NOMO-1 treated with DMSO at 0.1 percent for 48 hours (cell line): ENCODE data around the gene HIP1R.
A peak's percentile ranks its signal among the peaks of the same experiment; 100 is the strongest.

Experiments used
- DNase-seq: peaks from one replicate; lab custom pipeline; 2025; ENCODE audit not compliant: unreplicated experiment; lab: John Stamatoyannopoulos, UW

Gene HIP1R

DNA sequence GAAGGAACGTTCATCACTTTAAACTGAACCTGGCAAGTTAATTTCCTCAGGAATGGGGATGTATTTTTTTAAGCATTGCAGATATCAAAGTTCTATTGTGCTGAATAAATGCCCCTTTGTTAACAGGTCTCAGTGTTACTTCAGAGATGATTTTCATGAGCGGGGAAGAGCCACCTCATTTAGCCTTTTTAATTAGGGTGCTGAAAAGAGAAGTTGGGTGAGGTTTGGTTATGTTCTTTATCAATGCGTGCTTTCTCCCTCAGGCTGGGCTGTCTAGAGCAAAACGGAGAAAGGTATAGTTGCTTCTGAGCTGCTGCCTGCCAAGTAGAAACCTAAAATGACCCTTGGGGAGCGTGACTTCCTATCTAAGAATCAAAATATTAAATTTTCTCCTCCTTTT, 8.0 kb upstream of the HIP1R start:
- DNase-seq = no peak

DNA sequence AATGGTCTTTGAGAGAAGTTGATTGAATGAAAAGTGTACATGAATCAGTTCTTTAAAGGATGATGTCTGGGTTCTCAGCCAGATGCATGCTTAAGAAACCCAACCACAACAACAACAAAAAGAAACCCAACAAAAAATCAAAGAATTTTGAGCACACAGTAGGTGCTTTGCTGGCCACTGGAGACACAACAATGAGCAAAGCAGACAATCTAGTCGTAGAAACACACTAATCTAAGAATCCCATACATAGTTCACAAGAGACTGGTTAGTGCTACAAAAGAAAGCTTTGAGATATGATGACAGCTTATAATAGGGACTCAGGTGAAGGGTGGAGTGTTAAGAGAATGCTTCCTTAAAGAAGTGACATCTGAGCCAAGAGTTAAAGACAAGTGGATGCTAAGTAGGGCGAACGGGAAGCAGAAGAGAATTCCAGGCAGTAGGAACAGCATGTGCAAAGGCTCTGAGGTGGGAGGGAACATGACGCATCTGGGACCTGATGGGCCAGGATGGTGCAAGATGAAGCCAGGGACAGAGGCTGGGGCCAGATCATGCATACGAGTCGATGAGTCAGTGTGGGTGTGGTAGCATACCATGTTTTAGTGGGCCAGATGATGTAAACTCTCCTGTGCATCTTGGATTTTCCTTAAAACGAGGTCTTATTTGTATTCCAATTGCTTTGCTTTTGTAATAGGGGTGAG, 4.6 kb upstream of the HIP1R start:
- DNase-seq = peak; percentile 20

- DNase-seq = no peak
Measured at GRCh38 chr12:122834104-122834920, 945 bp upstream of the HIP1R start.

DNA sequence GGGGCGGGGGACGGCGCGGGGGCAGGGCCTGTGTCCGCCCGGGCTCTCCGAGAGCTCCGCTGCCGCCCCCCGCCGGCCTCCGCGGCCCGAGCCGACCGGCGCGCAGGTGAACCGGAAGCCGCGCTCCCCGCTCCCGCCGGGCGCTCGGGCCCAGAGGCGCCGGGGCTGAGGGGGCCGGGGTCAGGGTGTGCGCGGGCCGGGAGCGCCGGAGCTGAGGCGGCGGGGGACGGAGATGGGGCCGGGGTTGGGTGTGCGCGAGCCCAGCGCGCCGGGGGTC, 431 bp downstream of the HIP1R start:
- DNase-seq = no peak

DNA sequence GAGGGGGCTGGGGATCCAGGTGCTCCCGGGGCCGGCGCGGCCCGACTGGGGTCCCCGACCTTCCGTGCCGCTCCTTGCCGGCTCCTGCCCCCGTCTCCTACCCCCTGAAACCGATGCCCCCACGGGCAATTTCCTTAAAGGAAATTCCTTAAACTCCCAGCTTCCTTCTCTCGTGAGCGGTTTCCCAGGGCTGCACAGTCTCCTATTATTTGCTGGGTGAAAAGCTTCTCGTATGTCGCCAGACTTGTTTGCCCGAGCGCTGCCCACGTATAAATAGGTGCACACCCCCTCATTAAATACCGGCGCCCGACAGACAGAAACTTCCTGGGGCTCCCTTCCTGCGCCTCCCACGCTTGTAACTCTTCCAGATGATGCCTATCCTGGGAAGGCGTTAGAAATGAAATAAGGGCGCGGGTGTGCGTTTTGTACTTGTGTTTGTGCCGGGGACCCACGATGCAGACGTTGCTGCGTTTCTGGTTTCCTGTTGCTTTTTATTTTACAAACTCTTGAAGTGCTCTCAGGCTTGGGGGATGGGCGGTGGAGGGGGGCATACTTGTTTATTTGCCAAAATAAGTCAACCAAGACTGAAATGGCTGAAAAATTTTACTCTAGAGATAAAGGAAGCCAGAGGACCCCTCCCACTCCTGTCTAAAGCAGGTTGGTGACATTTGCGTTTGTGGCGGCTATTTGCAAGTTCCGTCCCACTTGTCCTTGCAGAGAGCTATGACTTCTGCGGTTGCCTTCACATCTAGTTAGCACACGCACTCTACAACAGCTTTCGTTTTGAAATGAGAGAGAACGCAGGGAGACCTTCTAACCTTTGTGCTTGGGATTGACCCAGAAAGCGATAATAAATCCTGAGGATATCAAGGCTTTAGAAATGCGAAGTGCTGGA, 1.0 kb downstream of the HIP1R start:
- DNase-seq = peak; percentile 66

DNA sequence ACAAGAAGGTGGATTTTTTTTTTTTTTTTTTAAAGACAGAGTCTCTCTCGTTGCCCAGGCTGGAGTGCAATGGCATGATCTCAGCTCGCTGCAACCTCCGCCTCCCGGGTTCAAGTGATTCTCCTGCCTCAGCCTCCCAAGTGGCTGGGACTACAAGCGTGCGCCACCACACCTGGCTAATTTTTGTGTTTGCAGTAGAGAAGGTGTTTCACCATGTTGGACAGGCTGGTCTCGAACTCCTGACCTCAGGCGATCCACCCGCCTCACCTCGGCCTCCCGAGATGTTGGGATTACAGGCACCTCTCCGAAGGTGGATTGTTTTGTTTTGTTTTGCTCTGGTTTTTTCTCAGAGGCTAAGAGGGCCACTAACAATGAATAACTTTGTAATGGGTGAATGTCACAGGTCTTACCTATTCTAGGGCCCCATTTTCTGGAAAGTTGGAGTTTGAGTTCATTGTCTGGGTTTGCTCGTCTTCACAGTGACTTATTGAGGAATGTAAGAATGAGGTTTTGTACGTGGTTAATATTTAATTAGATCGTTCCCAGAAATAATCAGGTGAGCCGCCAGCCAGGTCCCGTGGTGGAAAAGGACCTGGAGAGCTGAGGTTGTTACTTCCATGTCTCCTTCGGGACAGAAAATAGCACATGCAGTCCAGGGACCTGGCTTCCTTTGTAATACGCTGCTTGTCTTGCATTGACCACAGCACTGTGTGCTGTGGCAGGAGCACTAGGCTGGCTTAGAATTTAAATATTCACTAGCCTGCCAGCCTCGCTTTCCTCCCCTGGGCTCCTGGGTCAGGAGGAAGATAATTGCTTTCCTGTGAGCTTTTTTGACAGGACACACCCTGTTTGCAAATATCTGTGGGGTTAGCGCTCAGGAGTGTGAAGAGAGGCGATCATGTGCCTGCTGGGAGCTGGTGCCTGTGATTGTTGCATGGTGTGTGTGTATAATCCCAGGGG, 2.3 kb downstream of the HIP1R start:
- DNase-seq = no peak

DNA sequence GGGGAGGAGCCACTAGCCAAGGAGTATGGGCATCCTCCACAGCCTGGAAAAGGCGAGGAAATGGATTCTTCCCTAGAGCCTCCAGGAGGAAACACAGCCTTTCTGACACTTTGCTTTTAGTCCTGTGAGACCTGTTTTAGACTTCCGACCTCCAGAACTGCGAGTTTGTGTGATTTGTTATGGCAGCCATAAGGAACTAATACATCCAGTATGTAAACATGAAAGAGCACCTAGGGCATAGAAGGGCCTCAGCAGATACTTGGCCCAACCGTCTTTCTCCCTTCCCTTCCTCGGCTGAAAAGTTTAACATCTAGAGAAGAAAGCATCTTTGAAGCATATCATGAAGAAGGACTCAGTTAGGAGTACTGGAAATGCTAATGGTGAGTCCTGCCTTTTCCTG, 3.6 kb downstream of the HIP1R start:
- DNase-seq = no peak

- DNase-seq = no peak
Measured at GRCh38 chr12:122839907-122840554, 4.8 kb downstream of the HIP1R start.

DNA sequence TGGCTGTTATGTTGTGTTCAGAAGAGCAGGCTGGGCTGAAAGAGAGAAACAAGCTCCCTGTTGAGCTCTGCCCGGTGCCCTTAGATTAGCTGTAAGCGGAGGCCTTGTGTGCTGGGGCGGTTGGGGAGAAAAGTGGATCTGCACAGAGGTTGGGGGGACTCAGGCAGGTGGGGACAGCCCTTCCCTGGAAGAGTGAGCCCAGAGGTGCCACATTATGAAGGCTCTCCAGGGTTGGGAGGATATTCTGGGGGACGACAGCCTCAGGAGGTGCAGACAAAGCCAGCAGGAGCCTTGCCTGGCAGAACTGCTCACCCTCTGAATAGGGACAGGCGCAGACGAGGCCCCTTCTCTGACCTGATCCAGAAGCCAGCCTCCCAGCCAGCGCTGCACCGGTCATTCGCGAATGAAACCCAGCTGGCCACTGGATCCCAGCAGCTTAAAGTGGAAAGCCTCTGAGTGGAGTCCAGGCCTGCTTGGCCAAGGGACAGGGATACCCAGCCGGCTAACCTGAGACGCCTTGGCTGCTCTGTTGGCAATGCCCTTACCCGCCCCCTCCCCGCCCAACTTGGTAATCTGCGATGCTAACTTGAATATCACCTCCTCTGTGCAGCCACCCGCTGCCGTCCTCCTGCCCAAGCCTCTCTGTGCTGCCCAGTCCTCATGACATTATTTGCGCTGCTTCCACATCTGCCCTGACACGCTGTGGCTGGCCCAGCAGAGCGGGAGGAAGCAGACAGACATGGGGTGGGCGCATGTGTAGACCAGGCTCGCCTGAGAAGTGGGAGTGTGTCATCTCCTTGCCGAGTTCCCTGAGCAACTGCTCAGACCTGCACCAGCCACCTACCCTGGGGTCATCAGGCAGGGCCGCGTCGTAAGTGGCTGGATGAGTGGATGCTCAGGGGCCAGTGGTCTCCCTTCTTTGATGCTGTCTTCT, 5.6 kb downstream of the HIP1R start:
- DNase-seq = no peak

DNA sequence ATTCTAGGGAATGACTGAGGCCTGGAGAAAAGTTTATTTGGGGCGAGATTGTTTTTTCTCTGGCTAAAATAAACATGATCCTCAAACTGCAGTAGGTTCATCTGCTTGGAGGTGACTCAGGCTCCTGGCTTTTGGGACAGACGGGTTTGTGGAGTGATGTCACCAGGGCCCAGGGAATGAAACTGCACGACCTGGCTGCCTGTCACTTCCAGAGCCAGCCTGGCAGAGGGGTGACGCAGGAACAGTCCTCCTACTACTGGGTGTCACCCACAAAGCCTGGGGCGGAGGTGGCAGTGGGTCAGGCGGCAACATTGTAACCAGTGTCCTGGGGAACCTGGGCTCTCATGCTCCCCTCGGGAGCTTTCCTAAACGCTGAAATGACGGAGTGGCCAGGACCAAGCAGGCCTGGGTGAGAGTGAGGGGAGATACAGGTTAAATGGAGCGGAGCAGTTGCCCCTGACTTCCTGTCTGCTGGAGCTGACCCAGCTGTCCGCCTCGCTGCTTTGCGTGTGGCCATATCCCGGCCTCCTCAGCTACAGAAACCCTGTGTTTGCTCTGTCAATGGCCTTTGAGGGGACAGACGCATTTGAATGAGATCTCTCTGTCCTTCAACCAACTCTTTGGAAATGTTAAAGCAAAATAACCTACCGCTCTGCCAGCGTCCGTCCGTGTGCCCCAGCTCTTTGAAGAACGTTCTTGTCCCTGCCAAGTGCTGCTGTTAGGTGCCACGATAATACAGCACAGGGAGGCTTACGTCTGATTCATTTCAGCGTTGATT, 6.5 kb downstream of the HIP1R start:
- no peak for DNase-seq

GRCh38 chr12:122842505-122843405, 7.5 kb downstream of the HIP1R start:
- DNase-seq = no peak

DNA sequence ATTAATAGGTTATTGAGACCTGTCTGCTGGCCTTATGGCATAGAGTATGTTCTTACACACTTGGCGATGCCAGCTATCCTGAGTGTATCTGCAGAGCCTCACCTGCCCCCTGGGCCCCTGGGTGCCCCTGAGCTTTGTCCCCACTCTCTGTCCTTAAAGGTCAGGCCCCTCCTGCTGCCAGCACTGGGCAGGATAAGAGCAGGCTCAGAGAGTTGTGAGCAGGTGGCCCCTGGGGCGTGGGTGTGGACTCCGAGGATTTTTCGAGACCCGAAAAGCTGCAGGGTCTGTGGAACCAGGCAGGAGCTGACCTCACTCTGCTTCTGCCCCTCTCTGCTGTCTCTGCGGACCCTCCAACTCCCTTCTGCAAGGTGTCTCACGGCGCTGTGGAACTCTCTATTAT, 8.2 kb downstream of the HIP1R start:
- DNase-seq = no peak

GRCh38 chr12:122844366-122844971, 9.2 kb downstream of the HIP1R start:
- no peak for DNase-seq

DNA sequence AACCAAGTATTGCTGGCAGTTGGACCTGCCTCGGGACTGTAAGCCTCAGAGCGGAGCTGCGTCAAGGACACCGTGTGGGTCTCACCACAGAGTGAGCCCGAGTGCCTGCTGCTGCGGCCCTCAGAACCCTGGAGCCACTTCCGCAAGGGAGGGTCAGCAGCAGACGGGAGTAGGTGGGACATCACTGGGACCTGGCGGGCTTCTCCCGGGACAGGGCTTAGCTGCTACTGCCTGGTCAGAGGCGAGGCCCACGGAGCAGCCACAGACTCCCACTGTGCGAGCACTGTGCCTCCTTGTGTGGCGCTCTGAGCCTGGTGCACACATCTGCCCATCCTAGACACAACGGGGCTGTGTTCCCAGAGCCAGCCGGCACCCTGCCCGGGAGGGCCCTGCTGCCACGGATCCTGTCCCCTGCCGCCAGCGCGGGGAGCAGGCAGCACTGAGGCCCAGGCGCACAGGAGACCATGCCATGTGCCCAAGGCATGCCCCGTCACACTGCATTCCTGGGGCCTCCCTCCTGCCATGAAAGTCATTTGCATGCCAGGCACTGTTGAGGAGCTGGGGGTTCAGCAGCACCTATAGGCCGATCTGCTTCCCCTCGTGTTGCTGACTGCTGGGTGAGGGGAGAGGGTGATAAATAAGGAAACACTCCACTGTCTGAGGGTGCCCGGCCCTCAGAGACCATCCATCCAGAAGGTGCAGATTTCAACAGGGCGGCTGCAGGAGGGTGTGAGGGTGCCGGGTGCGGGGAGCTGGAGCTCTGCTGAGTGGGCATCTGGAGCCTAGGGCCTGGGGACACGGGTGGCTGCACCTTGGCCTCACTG, 10.0 kb downstream of the HIP1R start:
- DNase-seq = no peak

DNA sequence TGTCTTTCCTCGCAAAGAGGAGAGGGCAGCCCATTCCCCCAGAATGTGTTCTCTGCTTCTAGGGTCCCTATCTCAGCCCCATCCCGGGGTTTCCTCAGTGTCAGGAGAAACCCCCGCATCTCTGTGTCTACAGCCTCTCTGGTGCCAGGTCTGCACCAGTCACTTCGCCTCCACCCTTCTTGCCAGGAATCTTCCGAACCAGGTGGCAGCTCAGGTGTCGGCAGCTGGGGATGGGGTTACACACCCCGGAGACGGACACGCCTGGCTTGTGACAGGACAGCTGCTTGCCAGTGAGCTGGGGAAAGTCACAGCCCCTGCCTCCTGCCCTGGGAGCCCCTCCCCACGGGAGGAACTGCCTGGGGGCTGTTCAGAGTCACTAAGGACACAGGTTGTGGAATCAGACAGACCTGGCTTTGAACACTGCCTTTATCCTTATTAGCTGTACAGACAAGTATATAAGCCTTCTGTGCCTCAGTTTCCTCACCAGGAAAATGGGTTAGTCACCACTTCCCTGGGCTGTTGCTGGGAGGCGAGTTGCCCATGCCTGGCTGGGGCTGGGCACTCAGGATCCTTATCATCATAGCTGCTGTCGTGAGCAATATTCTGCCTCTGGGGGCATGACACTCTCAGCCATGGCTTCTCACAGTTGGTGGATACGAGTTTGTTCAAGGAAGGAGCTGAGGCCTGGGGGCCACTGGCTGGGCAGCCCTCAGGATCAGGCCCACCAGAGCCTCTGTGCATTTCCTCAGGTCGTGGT, 10.8 kb downstream of the HIP1R start:
- DNase-seq = no peak
